ENCODE measurements around the gene CEMP1. TPM values are rescaled to one million over a fixed set of nuclear protein-coding genes. Genes with fewer than 3 reads are reported as not detected.

The CEMP1 gene
- total RNA-seq, 1 experiment from 2014 or later, result 0.94 TPM

GRCh38 chr16:2500430-2500917 lies 30.7 kb downstream of the CEMP1 start:
- peaks cover 24% of the 10 kb centered on the region for H3F3A ChIP-seq (ENCODE audit: insufficient read depth, low read depth)
- no peaks in the 10 kb centered on the region for H3K36me3 ChIP-seq (ENCODE audit: low read depth)
- no peak for DNase-seq
- no TSS peak for BruUV-seq (replicated peaks)
- no peaks in the 10 kb centered on the region for H3K79me2 ChIP-seq (ENCODE audit: low read depth)
- H2AFZ ChIP-seq, result no peak overlapping the region
- ChIA-PET POLR2A (ENCODE audit: unreplicated experiment) (no interaction called here), CTCF (interaction anchor here (0.5 to 1.0 kb wide), 4 partner anchors 37 to 208 kb away, joined by 3 to 8 read pairs (median 4); partner anchors contain the start of gene TEDC2)
- H3K27ac ChIP-seq, result no peak overlapping the region
- H3K4me3 ChIP-seq, result no peak overlapping the region
- H3K9me3 ChIP-seq (ENCODE audit: insufficient read depth, low read depth), result no peaks in the 10 kb centered on the region
- no peaks in the 10 kb centered on the region for H3K27me3 ChIP-seq (ENCODE audit: insufficient read depth, low read depth)
- TF ChIP-seq EZH2 (IDR thresholded peaks at IDR 0.05; ENCODE audit: low read depth) (no peak), CTCF (conservative IDR thresholded peaks at IDR 0.05) (no peak)
- H4K20me1 ChIP-seq (ENCODE audit: insufficient read depth), result peaks cover 9% of the 10 kb centered on the region; the same call in 1 of the 2 replicates
- H3K4me1 ChIP-seq (replicated peaks; ENCODE audit: insufficient read depth), result 0 out of 2 replicates have a peak, but pooled peaks cover 5% of the 10 kb centered on the region
- no peak overlapping the region for H3K4me2 ChIP-seq
- no peaks in the 10 kb centered on the region for H3K9me2 ChIP-seq (ENCODE audit: insufficient read depth)
- intact Hi-C loops (cut with micrococcal nuclease; ENCODE audit: unreplicated experiment), result loop anchor here (5.0 kb wide), 3 partner anchors 73 to 303 kb away; partner anchors contain the start of genes CASKIN1, CCNF and ECI1

- H3K4me1 ChIP-seq (replicated peaks; ENCODE audit: insufficient read depth), result 0 out of 2 replicates have a peak, but pooled peaks cover 5% of the 10 kb centered on the region
- H3K36me3 ChIP-seq (ENCODE audit: low read depth), result no peaks in the 10 kb centered on the region
- H2AFZ ChIP-seq, result no peak overlapping the region
- H3K9me2 ChIP-seq (ENCODE audit: insufficient read depth), result no peaks in the 10 kb centered on the region
- TF ChIP-seq EZH2 (IDR thresholded peaks at IDR 0.05; ENCODE audit: low read depth) (no peak), CTCF (conservative IDR thresholded peaks at IDR 0.05) (no peak)
- no peak overlapping the region for H3K27ac ChIP-seq
- intact Hi-C loops (cut with micrococcal nuclease; ENCODE audit: unreplicated experiment), result loop anchor here (5.0 kb wide), 3 partner anchors 73 to 303 kb away; partner anchors contain the start of genes CASKIN1, CCNF and ECI1
- H3K4me2 ChIP-seq, result no peak overlapping the region
- no peaks in the 10 kb centered on the region for H3K9me3 ChIP-seq (ENCODE audit: insufficient read depth, low read depth)
- peaks cover 20% of the 10 kb centered on the region for H3F3A ChIP-seq (ENCODE audit: insufficient read depth, low read depth)
- H3K27me3 ChIP-seq (ENCODE audit: insufficient read depth, low read depth), result no peaks in the 10 kb centered on the region
- POLR2A ChIA-PET (ENCODE audit: unreplicated experiment), result no interaction called here
- no TSS peak for BruUV-seq (replicated peaks)
- H3K4me3 ChIP-seq, result no peak overlapping the region
- DNase-seq, result no peak
- peaks cover 9% of the 10 kb centered on the region; the same call in 1 of the 2 replicates for H4K20me1 ChIP-seq (ENCODE audit: insufficient read depth)
- no peaks in the 10 kb centered on the region for H3K79me2 ChIP-seq (ENCODE audit: low read depth)
- CTCF ChIA-PET, result no interaction called here
Observed at GRCh38 chr16:2499890-2500429, 31.2 kb downstream of the CEMP1 start.

GRCh38 chr16:2499454-2499853 lies 31.8 kb downstream of the CEMP1 start:
- ChIA-PET CTCF (no interaction called here), POLR2A (ENCODE audit: unreplicated experiment) (interaction anchor here (0.6 kb wide), 1 partner anchor 20 kb away, joined by 4 read pairs; no protein-coding TSS in a partner anchor)
- Histone ChIP-seq H3K4me2 (no peak overlapping the region), H3K9me3 (ENCODE audit: insufficient read depth, low read depth) (no peaks in the 10 kb centered on the region), H3K4me3 (no peak overlapping the region), H3K9me2 (ENCODE audit: insufficient read depth) (no peaks in the 10 kb centered on the region), H3K36me3 (ENCODE audit: low read depth) (no peaks in the 10 kb centered on the region), H4K20me1 (ENCODE audit: insufficient read depth) (peaks cover 9% of the 10 kb centered on the region; the same call in 1 of the 2 replicates), H3F3A (ENCODE audit: insufficient read depth, low read depth) (peaks cover 16% of the 10 kb centered on the region), H3K79me2 (ENCODE audit: low read depth) (no peaks in the 10 kb centered on the region), H3K27me3 (ENCODE audit: insufficient read depth, low read depth) (no peaks in the 10 kb centered on the region), H2AFZ (no peak overlapping the region), H3K4me1 (replicated peaks; ENCODE audit: insufficient read depth) (0 out of 2 replicates have a peak, but pooled peaks cover 5% of the 10 kb centered on the region), H3K27ac (no peak overlapping the region)
- BruUV-seq (replicated peaks), result no TSS peak
- intact Hi-C loops (cut with micrococcal nuclease; ENCODE audit: unreplicated experiment), result no loop called here
- no peak for DNase-seq
- no peak for TF ChIP-seq CTCF (conservative IDR thresholded peaks at IDR 0.05)
- TF ChIP-seq EZH2 (IDR thresholded peaks at IDR 0.05; ENCODE audit: low read depth), result no peak
